Panc1 (cell line): Measurements from ENCODE around the gene NTRK3. TPM values are rescaled to one million over a fixed set of nuclear protein-coding genes. Genes with fewer than 3 reads are reported as not detected.

Experiments
- ATAC-seq: fragments of 200-7000 bp; cut with Tn5 transposase; 2 replicates; pipeline ENCODE4 v1.9.1; 2020; ENCODE audit warnings: mild to moderate bottlenecking, moderate library complexity
- BruUV-seq: library from RNA; stranded (reverse); fragments of 400-500 nt; replicated peaks from 2 replicates; lab custom pipeline; 2021; lab: Mats Ljungman, UMichigan
- CTCF ChIA-PET: fragments of 300-600 bp; sonication (Branson Sonifier 250); formaldehyde crosslinking; loops from one replicate; lab custom pipeline; 2022; ENCODE audit warnings: antibody characterized with exemption; lab: Charles Lee
- POLR2A ChIA-PET: fragments of 300-600 bp; sonication (Branson Sonifier 250); formaldehyde crosslinking; loops from one replicate; lab custom pipeline; 2022; ENCODE audit warnings: antibody characterized with exemption; lab: Charles Lee
- DNase-seq: peaks from one replicate; pipeline ENCODE4 v3.0.0-alpha.2; 2010; ENCODE audit warnings: low read depth, low spot score
- H3K27ac ChIP-seq: 2 replicates; pipeline ENCODE4 v1.5.1; 2011; ENCODE audit warnings: mild to moderate bottlenecking, low read length, inconsistent platforms
- H3K27me3 ChIP-seq: fragments of 200-500 bp; sonication (Bioruptor generic); 2 replicates; pipeline ENCODE4 v1.6.0; 2014; ENCODE audit warnings: low read length, inconsistent platforms; ENCODE audit not compliant: control insufficient read depth, insufficient read depth
- H3K36me3 ChIP-seq: fragments of 200-500 bp; sonication (Bioruptor generic); 2 replicates; pipeline ENCODE4 v1.5.1; 2014; ENCODE audit warnings: inconsistent platforms, mild to moderate bottlenecking, low read length, moderate library complexity; ENCODE audit not compliant: control insufficient read depth, insufficient read depth
- H3K4me1 ChIP-seq: 2 replicates; pipeline ENCODE4 v1.5.1; 2011; ENCODE audit warnings: inconsistent platforms, mild to moderate bottlenecking, low read length, moderate library complexity; ENCODE audit not compliant: control insufficient read depth, insufficient read depth
- H3K4me3 ChIP-seq, 2 experiments: 2 replicates each; pipeline ENCODE4 v1.5.1; 2011 to 2012; ENCODE audit warnings: low read depth in 2 of 2, low read length in 2 of 2, mild to moderate bottlenecking in 2 of 2, inconsistent platforms in 1 of 2, moderate library complexity in 1 of 2
- H3K9me3 ChIP-seq: fragments of 200-500 bp; sonication (Bioruptor generic); 2 replicates; pipeline ENCODE4 v1.5.1; 2014; ENCODE audit warnings: low read depth, mild to moderate bottlenecking, inconsistent platforms, low read length, moderate library complexity; ENCODE audit not compliant: control insufficient read depth, insufficient read depth
- POLR2AphosphoS5 ChIP-seq: IDR thresholded peaks from 2 replicates; pipeline ENCODE4 v1.6.1; 2012; ENCODE audit warnings: mild to moderate bottlenecking, low read depth, low read length, moderate library complexity
- SIN3A ChIP-seq: IDR thresholded peaks from 2 replicates; pipeline ENCODE4 v1.6.1; 2012; ENCODE audit warnings: low read depth, mild to moderate bottlenecking, low read length, moderate library complexity, borderline replicate concordance; ENCODE audit not compliant: insufficient read depth
- TCF7L2 ChIP-seq: IDR thresholded peaks from 2 replicates; pipeline ENCODE4 v1.6.1; 2011; ENCODE audit warnings: mild to moderate bottlenecking, low read depth, low read length, inconsistent platforms
- in situ Hi-C: cut with HindIII; loops from 2 replicates; pipeline ENCODE4 v1.10.0; 2016; ENCODE audit warnings: low sequenced_read_pairs, low pct_unique_long_range_greater_than_20kb
- intact Hi-C: fragments of 100-400 bp; cut with micrococcal nuclease; formaldehyde crosslinking; loops from one replicate; pipeline ENCODE4 v1.10.0; 2022; ENCODE audit not compliant: unreplicated experiment
- total RNA-seq: library from RNA; stranded (reverse); gene quantifications from one replicate; pipeline ENCODE4 v1.2.1, GENCODE V29; 2021; ENCODE audit not compliant: unreplicated experiment
- TF ChIP-seq, protein P1 (sequence below): fragments of 450-650 bp; IDR thresholded peaks from 2 replicates; pipeline ENCODE4 v1.5.1; 2017; ENCODE audit warnings: mild to moderate bottlenecking
- TF ChIP-seq, protein P2 (sequence below), 2 experiments: IDR thresholded peaks; 2 replicates each; pipeline ENCODE4 v1.6.1; 2011 to 2012; ENCODE audit warnings: low read depth in 2 of 2, control low read depth in 1 of 2, low read length in 1 of 2, mild to moderate bottlenecking in 1 of 2, moderate library complexity in 1 of 2; ENCODE audit not compliant: insufficient read depth in 1 of 2

Gene NTRK3
- total RNA-seq, 1 experiment from 2014 or later, result not detected

DNA sequence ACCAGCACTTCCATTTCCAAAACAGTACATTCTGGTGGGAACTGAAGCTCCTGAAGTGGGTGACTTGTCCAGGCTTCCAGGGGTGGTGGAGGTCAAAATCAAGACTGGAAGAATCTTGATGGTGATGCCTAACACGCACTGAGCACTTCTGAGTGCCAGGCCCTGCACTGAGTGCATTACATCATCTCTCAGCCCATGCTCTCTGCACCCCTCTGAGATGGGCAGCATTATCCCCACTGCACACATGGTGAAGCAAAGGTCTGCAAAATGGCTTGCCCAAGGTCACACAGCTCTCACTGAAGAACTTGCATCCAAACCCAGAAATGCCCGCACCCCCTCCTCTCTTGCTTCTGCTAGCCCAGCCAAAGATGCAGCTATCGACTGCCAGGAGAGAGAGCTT is 36.9 kb downstream of the NTRK3 start:
- ATAC-seq (no peak), DNase-seq (no peak)
- Histone ChIP-seq H3K27me3 (no peaks in the 10 kb centered on the region), H3K4me1 (no peaks in the 10 kb centered on the region), H3K36me3 (no peaks in the 10 kb centered on the region), H3K27ac (no peak overlapping the region), H3K9me3 (no peaks in the 10 kb centered on the region), H3K4me3 (no peak overlapping the region)
- BruUV-seq, result no TSS peak
- TF ChIP-seq SIN3A, result no peak
- TF ChIP-seq TCF7L2, result no peak
- TF ChIP-seq POLR2AphosphoS5, result no peak
- TF ChIP-seq, protein P1, sequence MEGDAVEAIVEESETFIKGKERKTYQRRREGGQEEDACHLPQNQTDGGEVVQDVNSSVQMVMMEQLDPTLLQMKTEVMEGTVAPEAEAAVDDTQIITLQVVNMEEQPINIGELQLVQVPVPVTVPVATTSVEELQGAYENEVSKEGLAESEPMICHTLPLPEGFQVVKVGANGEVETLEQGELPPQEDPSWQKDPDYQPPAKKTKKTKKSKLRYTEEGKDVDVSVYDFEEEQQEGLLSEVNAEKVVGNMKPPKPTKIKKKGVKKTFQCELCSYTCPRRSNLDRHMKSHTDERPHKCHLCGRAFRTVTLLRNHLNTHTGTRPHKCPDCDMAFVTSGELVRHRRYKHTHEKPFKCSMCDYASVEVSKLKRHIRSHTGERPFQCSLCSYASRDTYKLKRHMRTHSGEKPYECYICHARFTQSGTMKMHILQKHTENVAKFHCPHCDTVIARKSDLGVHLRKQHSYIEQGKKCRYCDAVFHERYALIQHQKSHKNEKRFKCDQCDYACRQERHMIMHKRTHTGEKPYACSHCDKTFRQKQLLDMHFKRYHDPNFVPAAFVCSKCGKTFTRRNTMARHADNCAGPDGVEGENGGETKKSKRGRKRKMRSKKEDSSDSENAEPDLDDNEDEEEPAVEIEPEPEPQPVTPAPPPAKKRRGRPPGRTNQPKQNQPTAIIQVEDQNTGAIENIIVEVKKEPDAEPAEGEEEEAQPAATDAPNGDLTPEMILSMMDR, result no peak
- TF ChIP-seq, protein P2, sequence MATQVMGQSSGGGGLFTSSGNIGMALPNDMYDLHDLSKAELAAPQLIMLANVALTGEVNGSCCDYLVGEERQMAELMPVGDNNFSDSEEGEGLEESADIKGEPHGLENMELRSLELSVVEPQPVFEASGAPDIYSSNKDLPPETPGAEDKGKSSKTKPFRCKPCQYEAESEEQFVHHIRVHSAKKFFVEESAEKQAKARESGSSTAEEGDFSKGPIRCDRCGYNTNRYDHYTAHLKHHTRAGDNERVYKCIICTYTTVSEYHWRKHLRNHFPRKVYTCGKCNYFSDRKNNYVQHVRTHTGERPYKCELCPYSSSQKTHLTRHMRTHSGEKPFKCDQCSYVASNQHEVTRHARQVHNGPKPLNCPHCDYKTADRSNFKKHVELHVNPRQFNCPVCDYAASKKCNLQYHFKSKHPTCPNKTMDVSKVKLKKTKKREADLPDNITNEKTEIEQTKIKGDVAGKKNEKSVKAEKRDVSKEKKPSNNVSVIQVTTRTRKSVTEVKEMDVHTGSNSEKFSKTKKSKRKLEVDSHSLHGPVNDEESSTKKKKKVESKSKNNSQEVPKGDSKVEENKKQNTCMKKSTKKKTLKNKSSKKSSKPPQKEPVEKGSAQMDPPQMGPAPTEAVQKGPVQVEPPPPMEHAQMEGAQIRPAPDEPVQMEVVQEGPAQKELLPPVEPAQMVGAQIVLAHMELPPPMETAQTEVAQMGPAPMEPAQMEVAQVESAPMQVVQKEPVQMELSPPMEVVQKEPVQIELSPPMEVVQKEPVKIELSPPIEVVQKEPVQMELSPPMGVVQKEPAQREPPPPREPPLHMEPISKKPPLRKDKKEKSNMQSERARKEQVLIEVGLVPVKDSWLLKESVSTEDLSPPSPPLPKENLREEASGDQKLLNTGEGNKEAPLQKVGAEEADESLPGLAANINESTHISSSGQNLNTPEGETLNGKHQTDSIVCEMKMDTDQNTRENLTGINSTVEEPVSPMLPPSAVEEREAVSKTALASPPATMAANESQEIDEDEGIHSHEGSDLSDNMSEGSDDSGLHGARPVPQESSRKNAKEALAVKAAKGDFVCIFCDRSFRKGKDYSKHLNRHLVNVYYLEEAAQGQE (IDR thresholded peaks at IDR 0.05; ENCODE audit: insufficient read depth in 1 of 2, low read depth in 2 of 2, low read length in 1 of 2), result no peak
- CTCF ChIA-PET, result no interaction called here
- intact Hi-C loops (no loop called here), in situ Hi-C loops (no loop called here)
- POLR2A ChIA-PET, result no interaction called here

DNA sequence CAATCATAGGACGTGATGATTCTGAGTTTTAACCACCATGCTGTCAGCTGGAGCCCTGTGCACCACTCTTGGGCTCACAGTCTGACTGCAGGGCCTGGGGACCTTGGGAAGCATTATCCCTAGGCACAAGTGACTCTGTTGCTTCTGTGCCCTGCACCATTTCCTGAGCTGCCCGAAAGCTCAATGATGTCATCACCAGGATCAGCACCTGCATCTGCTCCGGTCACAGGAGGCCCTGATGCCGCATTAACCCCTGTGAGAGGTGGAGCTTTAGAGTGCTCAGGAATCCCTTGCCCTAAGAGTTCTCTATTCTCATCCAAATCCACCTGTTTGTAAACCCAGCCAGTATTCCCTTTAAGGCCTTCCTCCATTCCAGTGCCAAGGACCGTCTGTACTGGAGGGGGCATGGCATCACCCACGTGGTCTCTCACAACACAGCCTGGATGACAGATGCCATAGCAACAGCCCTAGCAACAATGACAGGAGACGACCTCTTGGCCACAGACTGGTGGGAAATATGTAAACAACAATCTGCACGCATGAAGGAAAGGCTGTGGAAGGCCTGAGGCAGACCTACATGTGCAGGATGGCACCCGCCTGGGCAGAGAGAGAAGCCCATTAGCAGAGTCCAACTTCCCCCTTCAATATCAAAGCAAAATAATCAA is 37.9 kb downstream of the NTRK3 start:
- Histone ChIP-seq H3K4me3 (no peak overlapping the region), H3K4me1 (no peaks in the 10 kb centered on the region), H3K36me3 (no peaks in the 10 kb centered on the region), H3K27me3 (no peaks in the 10 kb centered on the region), H3K9me3 (no peaks in the 10 kb centered on the region), H3K27ac (no peak overlapping the region)
- DNase-seq, result no peak
- ChIA-PET CTCF (no interaction called here), POLR2A (no interaction called here)
- ATAC-seq, result no peak
- in situ Hi-C loops, result no loop called here
- intact Hi-C loops, result no loop called here
- no TSS peak for BruUV-seq
- TF ChIP-seq, protein P1, result no peak
- TF ChIP-seq SIN3A (no peak), POLR2AphosphoS5 (no peak)
